HG02852 (cell line): ENCODE data around the gene XYLT2.
"Not testable (repeated sequence)": the region's sequence is repeated elsewhere in the genome, so short reads cannot be mapped to it uniquely, and the experiment has no call there.

Experiments
- ATAC-seq: cut with Tn5 transposase; IDR thresholded peaks from one replicate; pipeline ENCODE4 v1.9.1; 2021; ENCODE audit warnings: mild to moderate bottlenecking, moderate library complexity; ENCODE audit not compliant: unreplicated experiment

XYLT2 gene

GRCh38 chr17:50388728-50389127 lies 42.8 kb downstream of the XYLT2 start:
- ATAC-seq = no peak

- ATAC-seq = no peak
Measured at GRCh38 chr17:50389534-50389933, 43.6 kb downstream of the XYLT2 start.

GRCh38 chr17:50392621-50393020 lies 46.7 kb downstream of the XYLT2 start:
- no peak for ATAC-seq

- no peak for ATAC-seq
Measured at GRCh38 chr17:50393700-50394099, 47.8 kb downstream of the XYLT2 start.

- ATAC-seq = no peak
Measured at GRCh38 chr17:50394711-50395110, 48.8 kb downstream of the XYLT2 start.

- peak; percentile 7 for ATAC-seq
Measured at GRCh38 chr17:50396261-50397110, 50.6 kb downstream of the XYLT2 start.

- ATAC-seq = peak; percentile 96
Measured at GRCh38 chr17:50397111-50397918, 51.4 kb downstream of the XYLT2 start, which contains the start of gene LRRC59. TSS of gene LRRC59 (minus strand) at chr17:50397523. CDS start at chr17:50397317, 206 bp downstream.

- no peak for ATAC-seq
Measured at GRCh38 chr17:50397919-50398285, 52.0 kb downstream of the XYLT2 start.

GRCh38 chr17:50398672-50399071 lies 52.7 kb downstream of the XYLT2 start:
- not testable (repeated sequence) for ATAC-seq

GRCh38 chr17:50399591-50399990 lies 53.7 kb downstream of the XYLT2 start:
- ATAC-seq = not testable (repeated sequence)

GRCh38 chr17:50405351-50405750 lies 59.4 kb downstream of the XYLT2 start:
- not testable (repeated sequence) for ATAC-seq

- no peak for ATAC-seq
Measured at GRCh38 chr17:50406578-50406977, 60.7 kb downstream of the XYLT2 start.

GRCh38 chr17:50407921-50408320 lies 62.0 kb downstream of the XYLT2 start:
- ATAC-seq = no peak
